Left renal cortex interstitium (tissue), 4 donors: ENCODE data around the gene NPIPB8. TPM values are rescaled to one million over a fixed set of nuclear protein-coding genes. Genes with fewer than 3 reads are reported as not detected.
A peak's percentile ranks its signal among the peaks of the same experiment; 100 is the strongest.
"Not testable (repeated sequence)": the region's sequence is repeated elsewhere in the genome, so short reads cannot be mapped to it uniquely, and the experiment has no call there.

ENCODE experiments used
- DNase-seq, 4 donors: peaks; one replicate each; pipeline ENCODE4 v3.0.0-alpha.2; 2013; ENCODE audit warnings: low read depth in 4 of 4, low spot score in 2 of 4, missing footprints in 1 of 4
- polyA plus RNA-seq, 4 donors: library from polyadenylated mRNA; unstranded; fragments of 120-200 nt; gene quantifications; one replicate each; pipeline ENCODE4 v1.2.1, GENCODE V29; 2013; ENCODE audit not compliant: insufficient read length in 4 of 4

Gene NPIPB8
- polyA plus RNA-seq: 1 to 10 TPM in 2 of 4 donors, under 1 TPM in 1, not detected in 1; 0.65 to 3.8 (median 1.1) TPM

DNA sequence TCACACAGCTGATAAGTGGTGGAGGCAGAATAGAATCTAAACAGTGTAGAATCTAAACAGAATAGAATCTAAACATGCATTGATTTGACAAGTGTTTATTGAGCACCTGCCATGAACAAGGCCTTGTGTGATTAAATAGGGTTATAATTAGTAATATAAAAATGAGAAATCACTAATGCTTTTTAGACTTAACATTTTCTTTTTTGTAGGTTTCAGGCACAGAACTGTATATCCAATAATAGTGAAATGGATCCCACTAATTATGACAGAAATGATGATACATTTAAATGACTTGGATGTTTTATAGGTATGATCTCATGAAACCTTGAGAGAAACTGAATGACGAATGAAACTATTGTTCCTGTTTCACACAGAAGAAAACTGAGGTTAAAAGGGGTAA lies at the start of gene NPIPB8:
TSS of gene NPIPB8 (plus strand) at position 301 of the 400 bp plus-strand sequence. CDS start 296 bp downstream, outside the sequence.
- DNase-seq: not testable (repeated sequence)

DNA sequence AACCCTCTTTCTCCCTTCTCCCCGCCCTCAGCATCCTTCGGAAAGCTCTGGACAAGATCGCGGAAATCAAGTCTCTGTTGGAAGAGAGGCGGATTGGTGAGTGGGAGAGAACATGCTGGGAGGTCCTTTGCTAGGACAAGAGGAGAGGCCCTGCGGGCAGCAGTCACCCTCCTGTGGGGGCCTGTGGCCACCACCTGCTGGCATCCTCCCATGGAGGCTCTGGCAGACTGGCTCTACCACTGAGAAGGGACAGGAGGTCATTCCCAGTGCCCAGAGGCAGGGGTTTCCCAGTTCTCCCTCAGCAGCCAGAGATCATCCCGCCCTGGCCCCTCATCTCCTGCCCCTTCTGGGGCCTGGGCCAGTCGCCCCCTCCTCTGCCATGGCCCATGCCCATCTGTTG lies 48.8 kb upstream of the NPIPB8 start:
- DNase-seq: no peak

DNA sequence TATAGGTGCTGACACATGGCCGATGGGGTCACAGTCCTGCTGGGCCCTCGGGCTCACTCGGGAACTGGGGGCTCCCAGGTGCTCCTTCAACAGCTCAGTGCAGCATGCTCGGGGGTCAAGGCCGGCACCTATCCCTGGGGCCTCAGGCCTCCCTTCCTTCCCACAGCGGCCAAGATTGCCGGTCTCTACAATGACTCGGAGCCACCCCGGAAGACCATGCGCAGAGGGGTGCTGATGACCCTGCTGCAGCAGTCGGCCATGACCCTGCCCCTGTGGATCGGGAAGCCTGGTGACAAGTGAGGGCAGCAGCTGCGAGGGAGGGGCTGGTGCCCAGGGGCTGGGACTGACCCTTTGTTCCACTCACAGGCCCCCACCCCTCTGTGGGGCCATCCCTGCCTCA lies 47.9 kb upstream of the NPIPB8 start:
- DNase-seq: no peak

DNA sequence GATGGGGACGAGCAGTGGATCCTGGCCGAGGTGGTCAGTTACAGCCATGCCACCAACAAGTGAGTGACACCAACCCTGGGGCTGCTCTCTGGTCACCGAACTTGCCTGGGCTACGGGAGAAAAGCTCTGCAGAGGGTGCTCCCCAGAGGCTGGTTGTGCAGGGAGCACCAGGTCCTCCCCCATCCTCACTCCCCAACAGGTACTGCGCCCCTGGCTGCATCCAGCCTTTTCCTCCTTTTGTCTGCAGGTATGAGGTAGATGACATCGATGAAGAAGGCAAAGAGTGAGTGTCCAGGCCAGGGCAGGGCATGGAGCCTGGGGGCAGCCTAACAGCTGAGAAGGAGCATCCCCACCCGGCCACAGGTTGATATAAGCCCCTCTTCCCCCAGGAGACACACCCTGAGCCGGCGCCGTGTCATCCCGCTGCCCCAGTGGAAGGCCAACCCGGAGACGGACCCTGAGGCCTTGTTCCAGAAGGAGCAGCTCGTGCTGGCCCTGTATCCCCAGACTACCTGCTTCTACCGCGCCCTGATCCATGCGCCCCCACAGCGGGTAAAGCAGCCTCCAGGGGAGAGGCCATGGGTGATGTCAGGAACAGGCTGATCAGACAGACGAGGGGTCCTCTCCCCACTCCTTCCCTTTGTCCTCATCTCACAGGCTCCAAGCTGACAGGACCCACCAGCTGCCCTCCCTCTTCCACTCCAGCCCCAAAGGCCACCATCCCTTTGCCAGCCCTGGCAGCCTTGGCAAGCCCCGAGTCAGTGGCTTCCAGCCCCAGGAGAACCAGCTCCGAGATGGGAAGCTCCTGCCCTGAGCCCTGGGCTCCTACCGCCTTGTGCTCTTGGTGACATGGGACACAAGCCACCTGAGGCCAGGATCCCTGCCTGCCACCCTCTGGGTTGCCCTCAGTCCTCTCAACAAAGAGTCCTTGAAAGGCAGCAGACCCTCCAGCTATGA lies 47.2 kb upstream of the NPIPB8 start:
- no peak for DNase-seq

DNA sequence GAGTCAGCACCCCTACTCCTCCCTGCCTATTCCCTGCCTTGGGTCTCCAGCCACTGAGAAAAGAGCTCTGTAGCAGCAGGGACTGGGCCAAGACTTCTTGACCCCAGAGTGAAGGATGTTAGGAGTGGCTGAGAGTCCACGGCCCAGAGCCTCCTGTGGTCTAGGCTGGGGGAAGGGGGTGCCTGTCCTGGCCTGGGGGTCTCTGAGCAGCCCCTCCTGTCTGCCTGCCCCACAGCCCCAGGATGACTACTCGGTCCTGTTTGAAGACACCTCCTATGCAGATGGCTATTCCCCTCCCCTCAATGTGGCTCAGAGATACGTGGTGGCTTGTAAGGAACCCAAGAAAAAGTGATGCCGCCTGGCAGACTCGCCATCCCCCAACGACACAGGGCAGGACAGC lies 46.5 kb upstream of the NPIPB8 start:
- DNase-seq: no peak

DNA sequence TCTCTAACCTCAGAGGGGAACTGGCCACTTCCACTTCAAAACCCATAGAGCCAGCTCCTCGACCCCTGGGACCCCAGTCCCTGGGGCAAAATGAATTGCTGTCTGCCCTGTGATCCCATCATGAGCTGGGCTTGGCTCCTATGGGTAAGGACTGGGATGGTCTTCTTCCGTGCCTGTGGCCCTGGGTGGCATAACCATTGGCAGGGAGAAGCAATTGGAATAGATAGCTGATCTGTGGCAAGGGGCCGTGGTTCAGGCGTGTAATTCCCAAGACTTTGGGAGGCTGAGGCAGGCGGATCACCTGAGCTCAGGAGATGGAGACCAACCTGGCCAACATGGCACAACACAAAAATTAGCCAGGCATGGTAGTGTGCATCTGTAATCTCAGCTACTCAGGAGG lies 45.4 kb upstream of the NPIPB8 start:
- no peak for DNase-seq

DNA sequence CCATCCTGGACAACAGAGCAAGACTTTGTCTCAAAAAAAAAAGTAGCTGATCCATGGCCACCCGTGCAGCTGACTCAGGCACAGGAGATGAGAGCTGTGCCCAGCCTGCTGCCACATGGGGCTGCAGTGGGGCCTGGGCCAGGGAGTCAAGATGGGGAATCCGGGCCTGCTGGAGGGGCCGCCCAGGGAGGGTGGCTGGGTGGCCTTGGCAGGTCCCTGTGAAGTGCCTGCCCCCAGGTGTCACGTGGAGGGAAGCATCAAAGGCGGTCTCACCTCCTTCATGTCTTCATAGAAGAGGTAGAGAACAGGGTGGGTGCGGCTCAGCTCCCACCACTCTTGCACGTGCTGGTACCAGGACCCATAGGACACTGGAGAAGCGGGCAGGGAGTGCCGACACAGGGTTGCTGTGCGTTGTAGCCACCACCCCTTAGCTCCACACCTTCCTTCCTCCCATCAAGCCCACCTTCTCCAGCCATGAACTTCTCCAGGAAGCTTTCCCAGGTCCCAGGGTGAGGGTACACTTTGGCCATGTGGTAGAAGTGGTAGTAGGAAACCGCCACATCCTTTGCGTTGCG lies 44.8 kb upstream of the NPIPB8 start:
- no peak for DNase-seq

DNA sequence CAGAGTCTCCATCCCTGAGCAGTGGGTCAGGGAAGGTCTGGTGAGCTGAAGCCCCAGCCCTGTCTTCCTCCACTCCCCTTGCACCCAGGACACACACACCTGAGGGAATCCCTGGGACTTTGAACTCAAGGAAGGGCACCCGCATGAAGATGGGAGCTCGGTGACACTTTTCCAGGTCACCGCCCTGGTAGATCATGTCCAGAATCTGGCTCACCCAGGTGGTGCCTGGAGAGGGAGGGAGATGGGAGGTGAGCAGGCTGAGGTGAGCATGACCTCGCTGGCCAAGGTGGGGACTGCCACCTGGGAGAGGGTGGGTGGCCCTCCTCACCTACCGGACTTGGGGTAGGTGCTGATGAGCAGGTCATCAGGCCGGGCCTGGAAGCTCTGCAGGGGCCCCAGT lies 42.4 kb upstream of the NPIPB8 start:
- DNase-seq: not testable (repeated sequence)

DNA sequence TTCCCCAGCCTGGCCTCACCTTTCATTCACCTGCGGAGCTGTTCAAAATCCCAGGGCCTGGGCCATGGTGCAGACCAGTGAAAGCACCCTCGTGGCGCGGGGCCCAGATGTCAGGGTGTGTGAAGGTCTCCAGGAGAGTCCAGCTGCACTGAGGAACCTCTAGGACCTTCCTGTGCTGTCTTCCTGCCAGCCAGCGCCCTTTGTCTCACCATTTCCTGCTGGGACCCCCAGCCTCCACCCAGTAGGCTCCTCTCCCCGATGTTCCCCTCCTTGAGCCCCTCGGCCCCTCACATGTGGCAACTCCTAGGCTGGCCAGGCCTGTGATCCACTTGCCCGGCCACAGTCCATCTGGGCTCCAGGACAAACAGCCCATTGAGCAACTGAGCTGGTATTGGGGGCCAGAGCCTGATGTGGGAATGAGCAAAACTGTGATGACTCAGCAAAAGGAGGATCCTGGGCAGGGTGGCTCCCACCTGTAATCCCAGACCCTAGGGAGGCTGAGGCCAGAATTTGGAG lies 41.7 kb upstream of the NPIPB8 start:
- no peak for DNase-seq

DNA sequence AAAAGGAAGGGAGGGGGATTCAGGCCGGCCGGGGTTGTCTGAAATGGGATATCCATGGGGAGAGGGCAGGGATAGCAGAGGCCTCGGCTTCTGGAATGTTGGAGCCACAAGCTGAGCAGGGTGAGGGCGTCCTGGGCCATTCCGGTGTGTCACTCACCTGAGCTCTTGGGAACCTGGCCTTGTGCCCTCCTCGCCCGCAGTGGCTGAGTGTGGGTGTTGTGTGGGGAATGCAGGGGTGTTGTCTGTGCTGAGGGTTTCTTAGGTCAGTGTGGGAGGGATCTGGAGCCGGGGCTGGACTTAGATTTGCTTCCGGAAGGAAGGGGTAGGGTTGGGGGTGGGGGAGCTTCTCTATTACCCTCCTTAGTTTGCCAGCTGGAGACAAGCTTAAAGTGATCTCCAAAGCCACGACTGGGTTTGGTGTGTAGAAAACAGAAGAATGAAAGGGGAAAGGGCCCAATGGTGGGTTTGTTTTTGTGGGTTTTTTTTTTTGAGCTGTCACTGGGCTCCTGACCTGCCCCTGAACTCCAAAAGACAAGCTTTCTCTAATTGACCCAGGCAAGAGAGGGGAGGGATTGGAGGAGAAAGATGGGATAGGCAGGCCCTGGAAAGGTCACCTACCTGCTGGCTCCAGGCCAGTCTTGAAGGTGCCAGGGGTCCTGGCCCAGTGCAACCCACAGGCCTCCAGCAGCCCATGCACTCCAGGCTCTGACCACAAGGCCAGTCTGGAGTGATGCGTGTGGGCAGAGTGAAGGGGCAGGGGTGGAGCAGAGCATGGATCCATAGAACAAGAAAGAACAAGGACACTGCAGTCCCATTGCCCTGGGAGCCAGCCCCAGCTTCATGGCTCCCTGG lies 40.8 kb upstream of the NPIPB8 start, which contains the start of gene SULT1A2:
TSS of gene SULT1A2 (minus strand) at position 211 of the 852 bp plus-strand sequence. CDS start 1,120 bp downstream, outside the sequence.
- DNase-seq: peak in 2 of 4 donors; percentile 31 to 40

DNA sequence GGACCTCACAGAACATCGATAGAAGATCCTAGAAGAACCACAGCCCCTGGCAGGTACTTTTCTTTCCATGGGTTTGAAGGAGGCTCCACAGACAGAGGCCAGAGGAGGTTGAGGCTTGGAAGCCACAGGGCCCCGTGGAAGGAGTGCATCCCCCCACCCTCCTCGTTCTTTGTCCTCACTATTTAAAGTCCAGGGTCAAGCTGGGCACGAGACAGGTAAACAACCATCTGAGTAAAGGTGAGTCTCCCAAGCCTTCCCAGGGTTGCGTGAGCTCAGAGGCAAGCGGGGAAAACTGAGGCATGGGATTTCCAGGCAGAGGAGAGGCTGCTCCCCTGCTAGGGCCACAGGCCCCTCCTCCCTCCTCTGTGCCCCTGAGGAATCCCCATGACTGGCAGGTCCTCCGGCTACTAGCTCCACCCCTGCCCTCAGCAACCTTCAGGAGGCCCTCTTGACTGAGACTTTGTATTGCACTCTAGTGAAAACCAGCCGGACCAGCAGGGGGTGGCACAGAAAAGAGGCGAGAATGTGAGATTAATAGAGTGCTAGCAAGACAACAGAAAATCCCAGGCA lies 40.1 kb upstream of the NPIPB8 start:
- no peak for DNase-seq

DNA sequence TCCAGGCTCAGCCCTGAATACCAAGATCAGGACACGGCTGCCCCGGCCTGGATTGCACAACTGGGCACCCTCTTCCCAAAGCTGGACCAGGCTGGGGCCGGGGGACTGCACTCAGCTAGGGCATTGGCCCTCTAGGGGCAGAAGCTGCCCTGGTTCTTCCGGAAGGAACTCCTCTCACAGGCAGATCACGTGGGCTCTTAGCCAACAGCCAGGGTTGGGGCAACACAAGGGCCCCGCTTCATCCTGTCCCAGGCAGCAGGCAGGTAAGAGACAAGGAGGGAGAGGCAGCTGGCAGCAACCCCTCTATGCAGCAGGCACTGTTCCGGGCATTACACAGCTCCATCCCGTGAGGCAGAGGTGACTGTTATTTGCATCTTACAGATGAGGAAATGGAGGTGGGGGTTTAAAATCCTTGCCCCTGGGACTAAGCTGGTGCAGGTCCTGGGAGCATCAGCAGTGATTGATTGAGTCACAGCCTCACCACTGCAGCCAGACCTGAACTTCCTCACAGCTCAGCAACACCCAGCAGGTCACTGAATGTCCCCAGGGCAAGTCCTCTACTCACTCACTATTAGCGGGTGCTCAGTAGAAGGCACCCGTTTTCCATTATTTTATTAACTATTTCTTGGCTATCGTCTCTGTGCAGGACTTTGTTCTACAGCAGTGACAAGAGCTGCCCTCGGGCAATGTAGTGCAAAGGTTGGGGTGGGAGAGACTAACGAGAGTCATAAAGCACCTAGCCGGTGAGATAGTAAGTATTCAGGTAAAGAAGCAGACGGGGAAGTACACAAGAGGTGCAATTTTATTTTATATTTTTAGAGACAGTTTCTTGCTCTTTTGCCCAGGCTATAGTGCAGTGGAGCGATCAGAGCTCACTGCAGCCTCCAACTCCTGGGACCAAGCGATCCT lies 38.2 kb upstream of the NPIPB8 start:
- not testable (repeated sequence) for DNase-seq

DNA sequence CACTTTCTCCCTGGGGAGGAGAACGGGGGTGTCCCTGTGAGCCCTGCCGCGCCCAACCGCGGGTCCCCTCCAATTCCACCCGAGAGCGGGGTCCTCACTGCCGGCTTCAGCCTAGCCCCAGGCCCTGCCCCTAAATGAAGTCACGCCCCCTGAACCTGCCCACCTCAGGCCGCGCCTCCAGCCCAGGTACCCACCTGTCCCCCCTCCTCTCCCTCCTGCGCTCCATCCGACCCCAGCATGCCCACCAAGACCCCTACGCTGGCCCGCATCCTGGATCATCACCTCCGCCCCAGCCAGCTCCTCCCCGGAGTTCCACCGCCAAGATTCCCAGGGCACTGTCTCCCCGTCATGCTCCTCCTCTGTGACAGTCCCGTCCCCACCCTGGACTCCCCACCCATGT lies 36.9 kb upstream of the NPIPB8 start:
- not testable (repeated sequence) for DNase-seq

DNA sequence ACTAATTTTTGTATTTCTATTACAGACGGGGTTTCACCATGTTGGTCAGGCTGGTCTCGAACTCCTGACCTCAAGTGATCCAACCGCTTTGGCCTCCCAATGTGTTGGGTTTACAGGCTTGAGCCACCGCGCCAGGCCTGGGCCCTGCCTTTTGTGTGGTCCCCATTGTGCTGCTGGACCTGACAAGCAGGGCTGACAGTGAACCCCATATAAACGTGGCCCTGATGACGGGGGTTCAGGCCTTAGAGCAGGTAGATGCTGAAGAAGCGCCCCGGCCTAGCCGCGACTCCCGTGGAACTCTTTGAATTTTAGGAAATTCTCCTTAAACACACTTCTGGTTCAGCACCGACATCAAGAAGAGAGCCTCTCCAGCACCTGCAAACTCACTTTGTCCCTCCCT lies 36.3 kb upstream of the NPIPB8 start:
- not testable (repeated sequence) for DNase-seq

DNA sequence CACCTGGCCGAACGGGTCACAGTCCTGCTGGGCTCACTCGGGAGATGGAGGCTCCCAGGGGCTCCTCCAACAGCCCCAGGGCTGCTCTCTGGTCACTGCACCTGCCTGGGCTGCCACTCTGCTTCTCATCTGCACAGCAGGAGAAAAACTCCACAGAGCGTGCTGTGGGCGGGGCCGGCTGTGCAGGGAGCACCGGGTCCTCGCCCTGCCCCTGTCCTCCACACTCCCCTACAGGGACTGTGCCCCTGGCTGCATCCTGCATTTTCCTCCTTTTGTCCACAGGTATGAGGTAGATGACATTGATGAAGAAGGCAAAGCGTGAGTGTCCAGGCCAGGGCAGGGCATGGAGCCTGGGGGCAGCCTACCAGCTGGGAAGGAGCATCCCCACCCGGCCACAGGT lies 35.8 kb upstream of the NPIPB8 start:
- DNase-seq: not testable (repeated sequence)

DNA sequence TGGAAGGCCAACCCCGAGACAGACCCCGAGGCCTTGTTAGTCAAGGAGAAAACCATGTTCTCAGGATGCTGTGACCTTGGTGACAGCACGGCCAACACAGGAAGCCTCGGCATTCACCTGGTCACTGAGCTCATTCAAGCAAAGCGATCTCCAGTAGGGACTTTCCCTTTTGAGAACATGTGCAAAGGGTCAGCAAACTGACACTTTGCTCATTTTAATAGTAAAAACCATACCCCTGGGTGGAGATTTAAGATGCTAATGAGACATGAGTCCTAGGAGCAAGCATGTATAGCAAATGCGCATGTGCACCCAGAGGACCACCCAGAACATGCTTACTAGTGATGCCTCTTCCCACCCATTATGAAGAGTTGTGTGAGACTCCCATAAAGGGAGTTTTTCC lies 35.3 kb upstream of the NPIPB8 start:
- no peak for DNase-seq

DNA sequence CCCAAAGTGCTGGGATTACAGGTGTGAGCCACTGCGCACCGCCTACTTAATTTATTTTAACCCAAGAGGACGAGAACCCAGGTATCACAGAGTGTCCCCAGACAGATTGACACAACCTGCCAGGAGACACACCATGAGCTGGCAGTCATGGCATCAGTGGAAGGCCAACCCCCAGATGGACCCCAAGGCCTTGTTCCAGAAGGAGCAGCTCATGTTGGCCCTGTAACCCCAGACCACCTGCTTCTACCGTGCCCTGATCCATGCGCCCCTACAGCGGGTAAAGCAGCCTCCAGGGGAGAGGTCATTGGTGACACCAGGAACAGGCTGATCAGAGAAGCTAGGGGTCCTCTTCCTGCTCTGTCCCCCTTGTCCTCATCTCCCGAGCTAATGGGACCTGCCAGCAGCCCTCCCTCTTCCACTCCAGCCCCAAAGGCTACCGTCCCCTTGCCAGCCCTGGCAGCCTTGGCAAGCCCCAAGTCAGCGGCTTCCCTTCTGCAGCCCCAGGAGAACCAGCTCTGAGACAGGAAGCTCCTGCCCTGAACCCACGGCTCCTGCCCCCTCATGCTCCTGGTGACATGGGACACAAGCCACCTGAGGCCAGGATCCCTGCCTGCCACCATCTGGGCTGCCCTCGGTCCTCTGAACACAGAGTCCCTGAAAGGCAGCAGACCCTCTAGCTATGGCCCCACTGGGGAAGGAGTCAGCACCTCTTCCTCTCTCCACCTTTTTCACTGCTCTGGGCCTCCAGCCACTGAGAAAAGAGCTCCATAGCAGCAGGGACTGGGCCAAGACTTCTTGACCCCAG lies 34.3 kb upstream of the NPIPB8 start:
- no peak for DNase-seq

DNA sequence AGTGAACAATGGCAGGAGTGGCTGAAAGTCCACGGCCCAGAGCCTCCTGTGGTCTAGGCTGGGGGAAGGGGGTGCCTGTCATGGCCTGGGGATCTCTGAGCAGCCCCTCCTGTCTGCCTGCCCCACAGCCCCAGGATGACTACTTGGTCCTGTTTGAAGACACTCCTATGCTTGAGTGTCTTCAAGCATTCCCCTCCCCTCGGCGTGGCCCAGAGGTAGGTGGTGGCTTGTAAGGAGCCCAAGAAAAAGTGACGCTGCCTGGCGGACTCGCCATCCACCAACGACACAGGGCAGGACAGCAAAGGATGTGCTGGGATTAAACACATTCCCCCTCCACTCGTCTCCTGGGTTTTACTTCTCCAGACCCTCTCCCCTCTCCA lies 33.7 kb upstream of the NPIPB8 start:
- DNase-seq: no peak
